ENCODE results near the gene PTPN9. TPM values are rescaled to one million over a fixed set of nuclear protein-coding genes. Genes with fewer than 3 reads are reported as not detected.

Gene PTPN9
- total and polyA plus RNA-seq, 2 of the 13 experiments (the other 11 are each of a cell fraction or from before 2014, with no cell fraction given): 16.6 to 19.9 TPM

GRCh38 chr15:75451674-75452363, 127.3 kb downstream of the PTPN9 start, which contains the start of gene SIN3A (continued):
- TF ChIP-seq TEAD3 (CRISPR knock-in tag; optimal IDR thresholded peaks at IDR 0.05; ENCODE audit: borderline replicate concordance) (peak; percentile 82), HDAC6 (IDR thresholded peaks at IDR 0.05; ENCODE audit: low read depth, low read length) (no peak), KLF11 (CRISPR knock-in tag; IDR thresholded peaks at IDR 0.05) (0 out of 2 replicates have a peak, but pooled peaks have one; percentile 14), THAP11 (CRISPR knock-in tag; IDR thresholded peaks at IDR 0.05) (0 out of 2 replicates have a peak, but pooled peaks have one; percentile 30), DNMT1 (CRISPR knock-in tag; IDR thresholded peaks at IDR 0.05) (no peak), ZFY (CRISPR knock-in tag; IDR thresholded peaks at IDR 0.05) (peak; percentile 45; the same call in 1 of the 2 replicates), HNRNPLL (IDR thresholded peaks at IDR 0.05; ENCODE audit: low read depth, low read length, poor library complexity, severe bottlenecking) (peak; percentile 58), ZKSCAN8 (CRISPR knock-in tag; IDR thresholded peaks at IDR 0.05; ENCODE audit: borderline replicate concordance) (no peak), GFI1 (CRISPR knock-in tag; IDR thresholded peaks at IDR 0.05; ENCODE audit: borderline replicate concordance) (peak; percentile 25; the same call in 1 of the 2 replicates), ZNF142 (CRISPR knock-in tag; IDR thresholded peaks at IDR 0.05) (no peak), GLI4 (CRISPR knock-in tag; IDR thresholded peaks at IDR 0.05; ENCODE audit: borderline replicate concordance) (no peak), HNF4A (CRISPR knock-in tag; IDR thresholded peaks at IDR 0.05) (no peak), ZBTB42 (CRISPR knock-in tag; IDR thresholded peaks at IDR 0.05) (no peak), SAFB2 (CRISPR knock-in tag; IDR thresholded peaks at IDR 0.05; ENCODE audit: borderline replicate concordance, low read depth) (peak; percentile 77; the same call in 1 of the 2 replicates), DZIP1 (CRISPR knock-in tag; IDR thresholded peaks at IDR 0.05) (no peak), ZNF253 (CRISPR knock-in tag; IDR thresholded peaks at IDR 0.05; ENCODE audit: borderline replicate concordance) (no peak), ZNF292 (CRISPR knock-in tag; IDR thresholded peaks at IDR 0.05; ENCODE audit: borderline replicate concordance, low read depth) (no peak), TBX3 (IDR thresholded peaks at IDR 0.05; ENCODE audit: borderline replicate concordance) (no peak), MBNL3 (CRISPR knock-in tag; conservative IDR thresholded peaks at IDR 0.05) (no peak), ZNF597 (CRISPR knock-in tag; IDR thresholded peaks at IDR 0.05) (no peak)

Measured in HepG2 (cell line).